Lung (tissue), 12 donors: Measurements from ENCODE around the gene PRCC. TPM values are rescaled to one million over a fixed set of nuclear protein-coding genes. Genes with fewer than 3 reads are reported as not detected.
A peak's percentile ranks its signal among the peaks of the same experiment; 100 is the strongest.

ENCODE experiments used
- ATAC-seq: fragments of 200-7000 bp; cut with Tn5 transposase; one replicate; pipeline ENCODE4 v1.9.1; 2020; ENCODE audit warnings: moderate number of reproducible peaks; ENCODE audit not compliant: insufficient read depth, low FRiP score
- DNase-seq, 3 donors: peaks; one replicate each; pipeline ENCODE4 v3.0.0-alpha.2; 2013 to 2017
- H3K27ac ChIP-seq, 2 donors: one replicate each; pipeline ENCODE4 v1.5.1; 2013; ENCODE audit warnings: mild to moderate bottlenecking in 2 of 2, moderate library complexity in 2 of 2, control low read depth in 1 of 2, inconsistent platforms in 1 of 2, low read depth in 1 of 2, low read length in 1 of 2
- H3K27me3 ChIP-seq, 3 donors: one replicate each; pipeline ENCODE4 v1.5.1; 2013; ENCODE audit warnings: low read length in 2 of 3; ENCODE audit not compliant: control insufficient read depth in 3 of 3, insufficient read depth in 3 of 3
- H3K36me3 ChIP-seq, 4 donors: one replicate each; pipeline ENCODE4 v1.5.1; 2013; ENCODE audit warnings: low read length in 4 of 4, mild to moderate bottlenecking in 1 of 4, moderate library complexity in 1 of 4; ENCODE audit not compliant: control insufficient read depth in 4 of 4, insufficient read depth in 4 of 4
- H3K4me1 ChIP-seq, 5 donors: one replicate each; pipeline ENCODE4 v1.5.1; 2013; ENCODE audit warnings: low read length in 5 of 5, mild to moderate bottlenecking in 2 of 5, moderate library complexity in 1 of 5; ENCODE audit not compliant: control insufficient read depth in 5 of 5, insufficient read depth in 5 of 5
- H3K4me3 ChIP-seq: one replicate; pipeline ENCODE4 v1.5.1; 2013; ENCODE audit warnings: mild to moderate bottlenecking, control low read depth, moderate library complexity
- H3K9ac ChIP-seq, 2 donors: one replicate each; pipeline ENCODE4 v1.5.1; 2013; ENCODE audit warnings: low read length in 2 of 2, control low read depth in 1 of 2; ENCODE audit not compliant: insufficient read depth in 1 of 2
- H3K9me3 ChIP-seq, 4 donors: one replicate each; pipeline ENCODE4 v1.5.1; 2013; ENCODE audit warnings: low read length in 3 of 4, mild to moderate bottlenecking in 1 of 4, moderate library complexity in 1 of 4; ENCODE audit not compliant: control insufficient read depth in 4 of 4, insufficient read depth in 3 of 4
- WGBS, 2 donors: extraction: QIAGEN DNeasy Blood & Tissue Kit; methylation state at CpG; one replicate each; pipeline ENCODE4 v1.1.7; 2013; 5-methylcytosine and 5-hydroxymethylcytosine counted together
- polyA plus RNA-seq, 2 donors: library from polyadenylated mRNA; stranded (reverse); fragments of 200-250 nt; gene quantifications; one replicate each; pipeline ENCODE4 v1.2.1, GENCODE V29; 2013
- total RNA-seq, 2 donors: library from RNA; depleted of rRNA in 1 of 2; stranded (reverse); fragments of >200 nt in 1 of 2; gene quantifications; one replicate each; pipeline ENCODE4 v1.2.1, GENCODE V29; 2014 to 2021
- TF ChIP-seq, protein P1 (sequence below): IDR thresholded peaks from 2 replicates; pipeline ENCODE4 v1.5.1; 2012; ENCODE audit warnings: mild to moderate bottlenecking; ENCODE audit errors: control extremely low read depth, extremely low read depth
- donor health status: control.
- donor health status: control.
- donor health status: Bipolar disorder and iron deficiency.
- donor health status: healthy.
- donor health status: DM: yes; HTN: yes; CAD: no.

Gene PRCC
- total and polyA plus RNA-seq, 4 donors: 36.2 to 52.7 (median 39.3) TPM

DNA sequence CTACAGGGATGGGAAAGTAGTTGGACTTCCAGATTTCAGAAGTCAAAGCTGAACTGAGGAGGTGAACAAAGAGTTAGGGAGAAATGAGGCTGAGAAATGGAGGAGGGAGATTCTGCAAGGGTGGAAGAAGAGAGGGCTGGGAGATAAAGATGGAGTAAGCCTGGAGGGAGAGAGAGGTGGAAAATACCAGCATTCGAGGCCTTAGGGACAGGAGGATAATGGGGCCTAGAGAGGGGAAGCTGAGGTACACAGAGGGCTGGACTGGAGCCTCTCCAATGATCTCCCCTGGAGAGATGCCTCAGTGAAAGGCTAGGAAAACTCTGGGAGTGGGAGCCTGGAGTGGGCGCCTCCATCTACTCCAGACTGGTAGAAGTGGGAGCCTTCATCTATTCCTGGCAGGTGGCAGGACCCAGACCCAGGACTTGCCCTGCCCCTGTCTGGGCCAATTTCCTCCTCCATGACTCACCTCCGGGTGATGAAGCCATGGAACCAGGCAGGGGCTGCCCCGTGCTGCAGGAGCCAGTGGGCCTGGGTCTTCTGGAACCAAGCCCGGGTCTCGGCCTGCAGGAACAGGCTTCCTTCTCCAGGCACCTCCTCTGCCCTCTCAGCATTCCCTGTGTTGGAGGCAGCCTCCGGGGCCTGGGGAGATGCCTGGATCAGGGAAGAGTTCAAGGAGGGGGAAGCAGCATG lies 47.4 kb downstream of the PRCC start:
- Histone ChIP-seq H3K9me3 (peaks cover 0 to 2% (median 0%) of the 10 kb centered on the region in 4 donors), H3K9ac (no peak overlapping the region), H3K27ac (peak overlapping the region in 1 of 2 donors; percentile 32), H3K27me3 (peaks cover 0 to 7% (median 0%) of the 10 kb centered on the region in 3 donors), H3K4me1 (peaks cover 0 to 28% (median 8%) of the 10 kb centered on the region in 5 donors), H3K4me3 (no peak overlapping the region), H3K36me3 (no peaks in the 10 kb centered on the region)
- ATAC-seq (no peak), DNase-seq (no peak)
- TF ChIP-seq, protein P1, sequence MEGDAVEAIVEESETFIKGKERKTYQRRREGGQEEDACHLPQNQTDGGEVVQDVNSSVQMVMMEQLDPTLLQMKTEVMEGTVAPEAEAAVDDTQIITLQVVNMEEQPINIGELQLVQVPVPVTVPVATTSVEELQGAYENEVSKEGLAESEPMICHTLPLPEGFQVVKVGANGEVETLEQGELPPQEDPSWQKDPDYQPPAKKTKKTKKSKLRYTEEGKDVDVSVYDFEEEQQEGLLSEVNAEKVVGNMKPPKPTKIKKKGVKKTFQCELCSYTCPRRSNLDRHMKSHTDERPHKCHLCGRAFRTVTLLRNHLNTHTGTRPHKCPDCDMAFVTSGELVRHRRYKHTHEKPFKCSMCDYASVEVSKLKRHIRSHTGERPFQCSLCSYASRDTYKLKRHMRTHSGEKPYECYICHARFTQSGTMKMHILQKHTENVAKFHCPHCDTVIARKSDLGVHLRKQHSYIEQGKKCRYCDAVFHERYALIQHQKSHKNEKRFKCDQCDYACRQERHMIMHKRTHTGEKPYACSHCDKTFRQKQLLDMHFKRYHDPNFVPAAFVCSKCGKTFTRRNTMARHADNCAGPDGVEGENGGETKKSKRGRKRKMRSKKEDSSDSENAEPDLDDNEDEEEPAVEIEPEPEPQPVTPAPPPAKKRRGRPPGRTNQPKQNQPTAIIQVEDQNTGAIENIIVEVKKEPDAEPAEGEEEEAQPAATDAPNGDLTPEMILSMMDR: no peak
- 84 to 90% methylated on average over 7 of the region's 7 CpGs for WGBS, 2 donors

DNA sequence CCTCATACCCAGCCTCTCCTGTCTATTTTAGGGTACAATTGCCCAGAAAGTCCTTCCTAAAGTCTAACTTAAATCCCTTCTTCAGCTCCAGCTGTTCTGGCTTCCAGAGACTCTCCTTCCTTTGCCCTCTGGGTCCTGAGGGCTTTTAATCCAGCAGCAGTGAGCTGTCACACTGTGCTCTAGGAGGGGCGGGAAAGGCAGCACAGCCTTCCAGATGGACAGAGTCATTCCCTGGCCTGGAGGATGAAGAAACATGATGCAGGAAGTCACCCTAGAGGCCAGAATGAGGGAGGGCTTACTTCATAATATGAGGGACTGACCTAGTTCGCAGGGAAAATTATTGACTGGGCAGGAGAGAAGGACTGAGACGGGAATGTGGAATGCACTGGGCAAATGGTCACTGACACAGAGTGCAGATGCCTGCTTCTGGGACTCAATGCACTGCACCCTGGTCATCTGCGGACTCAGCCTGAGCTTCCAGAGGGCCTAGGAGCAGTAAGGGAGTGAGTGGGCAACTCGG lies 48.0 kb downstream of the PRCC start:
- H3K4me3 ChIP-seq: no peak overlapping the region
- peak overlapping the region in 1 of 2 donors; percentile 33 for H3K27ac ChIP-seq
- DNase-seq (peak; percentile 59 to 83 (median 80)), ATAC-seq (no peak)
- H3K36me3 ChIP-seq: no peaks in the 10 kb centered on the region
- peaks cover 0 to 2% (median 0%) of the 10 kb centered on the region in 4 donors for H3K9me3 ChIP-seq
- TF ChIP-seq, protein P1: no peak
- H3K4me1 ChIP-seq: peaks cover 0 to 28% (median 8%) of the 10 kb centered on the region in 5 donors
- WGBS, 2 donors: 67 to 78% methylated on average over 5 of the region's 5 CpGs
- H3K27me3 ChIP-seq: peaks cover 0 to 7% (median 0%) of the 10 kb centered on the region in 3 donors
- no peak overlapping the region for H3K9ac ChIP-seq

DNA sequence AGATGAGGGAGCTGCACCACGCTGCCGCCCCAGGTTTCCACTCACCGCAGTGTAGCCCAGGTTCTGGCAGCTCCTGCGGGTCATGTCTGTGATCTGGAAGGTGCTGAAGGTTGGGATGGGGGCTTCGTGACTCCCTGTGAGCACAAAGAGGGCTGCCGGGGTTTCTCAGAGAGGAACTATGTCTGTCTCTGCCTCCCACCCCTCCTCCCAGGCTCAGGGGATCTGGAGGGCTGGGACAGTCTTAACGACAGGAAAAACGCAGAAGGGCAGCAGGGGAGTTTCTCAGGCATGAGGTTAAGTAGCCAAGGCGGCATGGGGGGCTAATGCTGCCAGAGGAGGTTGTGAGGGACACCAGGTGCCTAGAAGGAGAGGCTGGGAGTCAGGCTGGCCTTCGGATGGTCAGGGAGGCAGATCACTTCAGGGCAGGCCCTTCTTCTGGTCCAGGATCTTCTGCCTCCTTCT lies 48.7 kb downstream of the PRCC start:
- Histone ChIP-seq H3K4me3 (no peak overlapping the region), H3K9ac (no peak overlapping the region), H3K27ac (peak overlapping the region in 1 of 2 donors; percentile 33), H3K27me3 (peaks cover 0 to 7% (median 0%) of the 10 kb centered on the region in 3 donors), H3K4me1 (peaks cover 0 to 28% (median 8%) of the 10 kb centered on the region in 5 donors), H3K36me3 (no peaks in the 10 kb centered on the region), H3K9me3 (peaks cover 0 to 2% (median 0%) of the 10 kb centered on the region in 4 donors)
- TF ChIP-seq, protein P1: no peak
- WGBS, 2 donors: 71% methylated on average over 10 of the region's 10 CpGs
- no peak for ATAC-seq
- no peak for DNase-seq
